ENCODE measurements around the gene KCNMB2.

The KCNMB2 gene

GRCh38 chr3:178536211-178537079 is at the start of gene KCNMB2:
Gene KCNMB2 (plus strand): TSS chr3:178536436.
- peak within 1 kb of the TSS; percentile 28; the same call in 1 of the 2 replicates for H3K4me3 ChIP-seq (ENCODE audit: low read depth, low read length)
- TF ChIP-seq CTCF (IDR thresholded peaks at IDR 0.05; ENCODE audit: low read depth, low read length): no peak

- TF ChIP-seq CTCF (IDR thresholded peaks at IDR 0.05; ENCODE audit: low read depth, low read length): no peak
- no peak overlapping the region for H3K4me3 ChIP-seq (ENCODE audit: low read depth, low read length)
These were observed 49.3 kb upstream of the KCNMB2 start for GRCh38 chr3:178486903-178487302.

GRCh38 chr3:178487752-178488151 is 48.5 kb upstream of the KCNMB2 start:
- H3K4me3 ChIP-seq (ENCODE audit: low read depth, low read length): no peak overlapping the region
- no peak for TF ChIP-seq CTCF (IDR thresholded peaks at IDR 0.05; ENCODE audit: low read depth, low read length)

GRCh38 chr3:178491751-178492150 is 44.5 kb upstream of the KCNMB2 start:
- no peak overlapping the region for H3K4me3 ChIP-seq (ENCODE audit: low read depth, low read length)
- no peak for TF ChIP-seq CTCF (IDR thresholded peaks at IDR 0.05; ENCODE audit: low read depth, low read length)

- no peak for TF ChIP-seq CTCF (IDR thresholded peaks at IDR 0.05; ENCODE audit: low read depth, low read length)
- H3K4me3 ChIP-seq (ENCODE audit: low read depth, low read length): no peak overlapping the region
These were observed 43.7 kb upstream of the KCNMB2 start for GRCh38 chr3:178492491-178492890.

GRCh38 chr3:178494386-178494785 is 41.9 kb upstream of the KCNMB2 start:
- H3K4me3 ChIP-seq (ENCODE audit: low read depth, low read length): no peak overlapping the region
- no peak for TF ChIP-seq CTCF (IDR thresholded peaks at IDR 0.05; ENCODE audit: low read depth, low read length)

- TF ChIP-seq CTCF (IDR thresholded peaks at IDR 0.05; ENCODE audit: low read depth, low read length): no peak
These were observed 39.3 kb upstream of the KCNMB2 start for GRCh38 chr3:178496911-178497310.

More at GRCh38 chr3:178496911-178497310, 39.3 kb upstream of the KCNMB2 start:
- no peak overlapping the region for H3K4me3 ChIP-seq (ENCODE audit: low read depth, low read length)
